Right forelimb (tissue), 1 donor: ENCODE results near the gene JAM2.
"Not testable (repeated sequence)": the region's sequence is repeated elsewhere in the genome, so short reads cannot be mapped to it uniquely, and the experiment has no call there.

Experiments used
- DNase-seq: peaks from one replicate; pipeline ENCODE4 v3.0.0-alpha.2; 2018

The JAM2 gene

GRCh38 chr21:25646474-25646873 lies 7.4 kb downstream of the JAM2 start:
- DNase-seq, result no peak

DNA sequence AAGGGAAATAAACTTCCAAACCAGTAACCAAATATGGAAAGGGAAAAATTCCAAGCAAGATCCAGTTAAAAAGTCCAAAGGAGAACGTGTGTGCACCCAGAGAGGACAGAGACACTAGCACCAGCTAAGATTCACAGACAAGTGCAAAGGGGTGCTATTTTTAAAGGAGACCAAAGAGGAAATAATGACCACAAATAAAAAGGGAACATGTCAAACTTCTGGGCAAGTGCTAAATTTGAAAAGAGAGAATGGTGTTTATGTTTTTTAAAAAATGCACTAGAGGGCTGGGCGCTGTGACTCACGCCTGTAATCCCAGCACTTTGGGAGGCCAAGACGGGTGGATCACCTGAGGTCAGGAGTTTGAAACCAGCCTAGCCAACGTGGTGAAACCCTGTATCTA lies 8.6 kb downstream of the JAM2 start:
- DNase-seq, result no peak

DNA sequence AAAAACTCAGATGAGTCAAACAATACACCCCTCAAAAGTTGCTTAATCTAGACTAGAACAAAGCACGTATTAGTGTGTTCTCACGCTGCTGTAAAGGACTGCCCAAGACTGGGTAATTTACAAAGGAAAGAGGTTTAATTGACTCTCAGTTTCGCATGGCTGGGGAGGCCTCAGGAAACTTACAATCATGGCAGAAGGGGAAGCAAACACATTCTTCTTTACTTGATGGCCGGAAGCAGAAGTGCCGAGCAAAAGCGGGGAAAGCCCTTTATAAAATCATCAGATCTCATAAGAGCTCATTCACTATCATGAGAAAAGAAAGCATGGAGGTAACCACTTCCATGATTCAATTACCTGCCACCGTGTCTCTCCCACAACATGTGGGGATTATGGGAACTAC lies 10.1 kb downstream of the JAM2 start:
- no peak for DNase-seq

DNA sequence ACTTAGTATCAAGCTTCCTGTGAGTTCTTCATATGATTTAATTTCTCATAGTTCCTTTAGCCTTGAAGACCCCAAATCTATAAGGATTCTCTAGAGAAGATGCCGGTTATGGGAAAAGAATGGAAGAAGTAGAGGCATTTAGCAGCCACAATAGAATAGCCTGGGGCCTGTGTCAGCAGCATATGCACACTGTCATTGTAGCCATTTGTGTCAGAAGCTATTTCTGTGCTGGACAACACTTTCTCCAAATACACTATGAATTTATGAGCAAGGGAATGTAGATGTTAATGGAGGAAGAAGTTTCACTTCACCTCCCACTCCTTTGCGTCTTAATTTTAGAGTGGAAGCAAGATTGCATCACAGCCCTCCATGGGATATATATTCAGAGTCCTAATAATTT lies 17.4 kb downstream of the JAM2 start:
- no peak for DNase-seq

DNA sequence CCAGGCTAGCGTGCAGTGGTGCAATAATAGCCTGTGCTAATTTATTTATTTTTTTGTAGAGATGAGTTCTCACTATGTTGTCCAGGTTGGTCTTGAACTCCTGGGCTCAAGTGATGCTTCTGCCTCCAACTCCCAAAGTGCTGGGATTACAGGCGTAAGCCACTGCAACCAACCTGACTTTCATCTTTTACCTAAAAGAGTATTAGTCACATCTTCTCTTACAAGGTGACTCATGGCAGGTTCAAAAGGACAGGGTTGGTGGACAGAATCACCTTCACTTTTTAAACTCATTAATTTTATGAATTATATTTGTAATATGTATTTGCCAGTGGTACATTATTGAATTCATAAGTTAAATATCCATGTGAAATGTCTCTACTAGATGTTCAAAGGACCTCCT lies 18.1 kb downstream of the JAM2 start:
- no peak for DNase-seq

GRCh38 chr21:25658427-25659035 lies 19.5 kb downstream of the JAM2 start:
- no peak for DNase-seq

DNA sequence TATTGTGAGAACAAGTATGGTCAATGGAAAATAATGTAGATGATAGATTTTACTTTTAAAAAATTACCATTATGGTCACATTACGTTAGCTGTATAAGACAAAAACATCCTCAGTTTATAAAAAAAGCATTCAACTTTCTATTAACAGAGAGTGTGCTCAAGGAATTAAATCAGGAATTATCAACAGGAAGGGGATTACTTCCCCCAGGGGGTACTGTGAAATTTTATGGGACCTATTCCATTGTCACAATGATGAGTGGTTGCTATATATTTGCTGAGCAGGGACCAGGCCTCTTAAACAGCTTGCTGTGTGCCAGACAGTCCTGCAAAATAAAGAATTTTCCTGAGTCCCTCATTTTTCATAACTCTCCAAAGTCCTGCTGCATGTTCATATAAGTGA lies 21.2 kb downstream of the JAM2 start:
- no peak for DNase-seq

- no peak for DNase-seq
Measured at GRCh38 chr21:25664491-25664931, 25.5 kb downstream of the JAM2 start.

- DNase-seq, result no peak
Measured at GRCh38 chr21:25670726-25671125, 31.7 kb downstream of the JAM2 start.

DNA sequence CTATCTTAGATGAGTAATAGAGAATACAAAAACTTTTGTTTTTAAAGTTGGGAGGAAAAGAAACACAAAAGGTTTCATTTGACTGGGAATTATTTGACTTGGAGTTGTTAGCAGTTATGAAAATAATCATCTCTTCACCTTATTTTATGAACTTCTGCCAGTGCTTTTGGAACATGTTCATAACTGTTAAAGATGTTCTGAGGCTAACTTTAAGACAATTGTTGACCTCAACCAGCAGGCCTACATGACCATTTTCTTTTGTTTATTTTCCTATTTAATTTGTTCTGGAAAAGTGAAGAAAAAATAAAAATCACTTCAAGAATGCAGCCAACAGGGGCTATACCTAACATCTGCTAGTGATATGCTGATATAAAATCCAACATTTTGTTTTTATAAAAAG lies 37.4 kb downstream of the JAM2 start:
- DNase-seq, result no peak

DNA sequence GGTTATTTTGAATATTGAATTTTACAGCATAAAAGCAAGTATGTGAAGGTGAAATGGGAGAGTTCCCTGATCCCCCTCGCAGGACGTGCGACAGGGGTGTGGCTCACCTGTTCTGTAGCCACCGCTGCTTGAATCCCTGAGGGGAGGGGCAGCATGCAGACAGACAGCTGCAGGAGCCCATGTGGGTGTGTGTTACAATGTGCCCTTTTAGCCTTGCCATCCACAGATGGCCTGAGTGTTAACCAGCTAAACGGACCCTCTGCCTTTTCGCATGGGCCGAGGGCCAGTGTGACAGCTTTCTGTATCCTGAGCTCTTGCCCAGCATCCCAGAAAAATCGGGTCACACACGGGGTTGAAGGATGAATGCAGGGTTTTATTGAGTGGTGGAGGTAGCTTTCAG lies 43.3 kb downstream of the JAM2 start:
- no peak for DNase-seq

DNA sequence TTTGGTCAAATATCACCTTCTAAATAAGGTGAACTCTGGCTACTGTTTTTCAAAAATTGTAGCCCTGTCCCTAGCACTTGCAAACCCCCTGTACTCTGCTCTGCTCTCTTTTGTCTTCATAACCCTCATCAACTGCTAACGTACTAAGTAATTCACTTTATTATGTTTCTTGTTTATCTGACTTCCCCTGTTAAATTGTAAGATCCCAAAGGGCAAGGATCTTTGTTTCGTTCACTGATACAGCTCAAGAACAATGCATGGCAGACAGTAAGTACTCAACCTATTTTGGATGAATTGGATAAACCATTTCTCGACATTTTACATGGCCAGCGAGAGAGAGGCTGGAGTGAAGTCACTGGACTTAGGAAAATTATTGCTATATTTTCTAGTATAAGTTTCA lies 48.7 kb downstream of the JAM2 start:
- no peak for DNase-seq

- no peak for DNase-seq
Measured at GRCh38 chr21:25688275-25689155, 49.5 kb downstream of the JAM2 start.

GRCh38 chr21:25689226-25689625 lies 50.2 kb downstream of the JAM2 start:
- DNase-seq, result no peak

DNA sequence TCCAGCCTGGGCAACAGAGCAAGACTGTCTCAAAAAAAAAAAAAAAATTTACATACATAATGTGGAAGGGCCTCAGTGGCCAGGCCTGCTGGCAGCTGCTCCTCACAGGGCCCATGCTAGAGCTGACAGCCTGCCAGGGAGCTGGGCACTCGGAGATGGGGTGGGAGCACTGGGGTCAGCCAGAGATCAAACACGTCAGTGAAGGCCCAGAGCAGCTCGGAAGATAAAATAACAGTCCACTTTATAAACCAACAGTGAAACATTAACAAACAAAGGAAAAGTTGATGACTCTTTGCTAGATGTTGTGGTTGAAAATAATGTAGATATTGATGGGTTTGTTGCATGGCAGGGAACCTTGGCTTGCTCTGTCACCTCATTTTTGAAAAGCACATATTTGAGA lies 52.9 kb downstream of the JAM2 start:
- no peak for DNase-seq

DNA sequence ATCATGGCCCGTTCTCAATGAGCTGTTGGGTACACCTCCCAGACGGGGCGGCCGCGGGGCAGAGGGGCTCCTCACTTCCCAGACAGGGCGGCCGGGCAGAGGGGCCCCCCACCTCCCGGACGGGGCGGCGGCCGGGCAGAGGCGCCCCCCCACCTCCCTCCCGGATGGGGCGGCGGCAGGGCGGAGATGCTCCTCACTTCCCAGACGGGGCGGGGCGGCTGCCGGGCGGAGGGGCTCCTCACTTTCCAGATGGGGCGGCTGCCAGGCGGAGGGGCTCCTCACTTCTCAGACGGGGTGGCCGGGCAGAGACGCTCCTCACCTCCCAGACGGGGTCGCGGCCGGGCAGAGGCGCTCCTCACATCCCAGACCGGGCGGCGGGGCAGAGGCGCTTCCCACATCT lies 56.4 kb downstream of the JAM2 start:
- DNase-seq, result not testable (repeated sequence)

GRCh38 chr21:25700741-25701140 lies 61.7 kb downstream of the JAM2 start:
- no peak for DNase-seq

GRCh38 chr21:25701529-25701928 lies 62.5 kb downstream of the JAM2 start:
- DNase-seq, result no peak

DNA sequence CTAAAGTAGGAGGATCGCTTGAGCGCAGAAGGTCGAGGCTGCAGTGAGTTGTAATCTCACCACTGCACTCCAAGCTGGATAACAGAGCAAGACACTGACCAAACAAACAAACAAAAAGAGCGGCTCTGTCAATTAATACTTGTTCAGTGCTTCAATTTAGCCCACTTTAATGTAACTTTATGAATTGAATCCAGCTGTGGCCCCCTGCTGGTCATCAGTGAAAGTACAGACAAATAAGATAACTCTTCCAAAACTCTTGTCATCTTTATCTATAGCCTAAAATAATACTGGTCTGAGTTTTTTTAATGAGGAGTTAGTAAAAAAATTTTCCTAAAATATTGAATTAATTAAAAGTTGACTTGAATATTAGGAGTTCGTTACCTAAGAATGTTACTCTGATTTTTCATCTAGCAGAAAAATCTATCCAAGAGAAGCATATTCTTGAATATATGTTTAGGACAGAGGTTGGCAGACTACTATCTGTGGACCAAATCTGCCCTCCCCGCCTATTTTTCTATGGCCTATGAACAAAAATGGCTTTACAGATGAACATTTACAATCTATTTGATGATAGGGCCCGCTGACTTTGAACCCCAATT lies 69.5 kb downstream of the JAM2 start:
- peak; percentile 48 for DNase-seq

DNA sequence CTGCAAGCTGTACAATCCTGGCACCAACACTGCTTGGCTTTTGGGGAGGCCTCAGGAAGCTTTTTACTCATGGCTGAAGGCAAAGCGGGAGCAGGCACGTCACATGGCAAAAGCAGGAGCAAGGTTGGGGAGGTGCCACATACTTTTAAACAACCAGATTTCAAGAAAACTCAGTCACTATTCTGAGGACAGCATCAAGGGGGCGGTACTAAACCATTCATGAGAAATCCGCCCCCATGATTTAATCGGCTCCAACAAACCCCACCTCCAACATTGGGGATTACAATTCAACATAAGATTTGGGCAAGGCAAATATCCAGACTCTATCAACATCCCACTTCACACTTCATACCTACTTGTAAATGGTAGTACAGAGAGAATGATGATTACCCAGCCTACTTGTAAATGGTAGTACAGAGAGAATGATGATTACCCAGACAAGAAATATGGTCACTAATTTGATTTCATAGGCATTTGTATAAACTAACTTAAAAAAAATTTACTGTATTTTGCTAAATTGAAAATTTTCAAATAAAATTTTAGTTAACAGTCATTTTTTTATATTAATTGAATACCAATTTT lies 70.7 kb downstream of the JAM2 start:
- DNase-seq, result no peak

DNA sequence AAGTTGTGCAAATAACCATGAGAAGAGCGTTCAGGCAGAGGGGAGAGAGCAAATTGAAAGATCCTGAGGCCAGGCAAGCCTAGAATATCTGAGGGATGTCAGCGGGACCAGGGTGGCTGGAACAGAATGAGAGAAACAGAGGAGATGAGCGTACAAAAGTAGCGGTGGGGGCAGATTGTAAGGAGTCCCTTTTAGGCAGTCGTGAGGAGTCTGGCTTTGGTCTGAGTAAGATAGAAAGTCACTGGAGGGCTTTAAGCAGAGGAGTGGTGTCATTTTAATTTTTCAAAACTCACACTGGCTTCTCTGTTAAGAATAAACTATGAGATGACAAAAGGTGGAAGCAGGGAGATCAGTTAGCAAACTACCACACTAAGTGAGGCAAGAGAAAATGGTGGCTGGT lies 71.5 kb downstream of the JAM2 start:
- no peak for DNase-seq

DNA sequence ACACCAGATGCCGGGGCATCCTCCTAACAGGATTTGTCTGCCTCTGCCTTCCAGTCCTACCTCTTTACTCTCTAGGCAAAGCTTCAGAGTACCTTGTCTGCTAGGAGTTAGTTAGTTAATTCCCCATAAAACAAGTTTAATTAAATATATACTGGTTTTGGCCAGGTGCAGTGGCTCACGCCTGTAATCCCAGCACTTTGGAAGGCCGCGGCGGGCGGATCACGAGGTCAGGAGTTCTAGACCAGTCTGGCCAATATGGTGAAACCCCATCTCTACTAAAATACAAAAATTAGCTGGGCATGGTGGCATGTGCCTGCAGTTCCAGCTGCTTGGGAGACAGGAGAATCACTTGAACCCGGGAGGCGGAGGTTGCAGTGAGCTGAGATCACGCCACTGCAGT lies 75.0 kb downstream of the JAM2 start:
- DNase-seq, result not testable (repeated sequence)

GRCh38 chr21:25717491-25718147 lies 78.6 kb downstream of the JAM2 start:
- DNase-seq, result no peak
